ENCODE data around the gene SLC39A8. TPM values are rescaled to one million over a fixed set of nuclear protein-coding genes. Genes with fewer than 3 reads are reported as not detected.
A peak's percentile ranks its signal among the peaks of the same experiment; 100 is the strongest.

SLC39A8 gene
- total RNA-seq, 3 donors from 2014 or later (not counting 1 experiment from before 2014, with no cell fraction given), result 18.0 to 20.0 (median 18.2) TPM

DNA sequence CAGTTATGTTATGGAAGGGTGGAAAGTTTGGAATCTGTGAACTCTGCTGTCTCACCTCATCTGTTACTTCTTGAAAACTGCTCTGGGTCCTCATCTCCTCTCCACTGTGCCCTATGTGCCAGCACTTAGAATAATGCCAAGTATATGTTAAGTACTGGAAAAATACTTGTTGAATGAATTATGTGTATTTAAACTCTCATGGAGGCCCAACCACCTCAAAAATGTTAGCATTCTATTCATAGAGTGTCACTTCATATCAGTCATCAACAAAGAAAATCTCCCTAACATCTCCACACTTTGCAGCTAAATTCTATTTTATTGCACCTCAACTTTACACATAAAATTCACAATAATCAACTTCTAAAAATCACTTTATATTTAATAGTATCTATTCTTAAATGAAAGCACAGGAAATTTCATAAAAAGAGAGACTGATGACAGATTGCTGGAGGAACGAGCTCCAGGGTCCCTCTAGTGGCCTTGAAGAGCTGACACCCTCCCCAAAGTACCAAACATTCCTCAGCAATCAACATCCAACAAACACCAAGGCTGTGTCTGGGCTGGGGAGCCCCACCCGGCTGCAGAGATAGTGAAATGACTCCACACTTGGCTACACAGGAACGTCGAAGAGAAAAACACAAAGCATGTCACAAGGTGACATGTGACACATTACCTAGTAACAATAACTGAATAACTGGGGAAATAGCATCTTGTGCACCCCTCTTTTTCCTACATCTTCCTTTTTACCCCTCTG lies 45.8 kb downstream of the SLC39A8 start:
- no peak overlapping the region for H3K4me3 Mint-ChIP-seq
- Histone ChIP-seq H3K9me3 (ENCODE audit: control insufficient read depth, insufficient read depth, low read length) (no peaks in the 10 kb centered on the region), H3K4me1 (ENCODE audit: control insufficient read depth, insufficient read depth, low read length) (no peaks in the 10 kb centered on the region), H3K4me3 (ENCODE audit: low read length) (no peak overlapping the region), H3K36me3 (ENCODE audit: control insufficient read depth, insufficient read depth, low read length) (peaks cover 11% of the 10 kb centered on the region), H3K27me3 (ENCODE audit: control insufficient read depth, insufficient read depth, low read length) (no peaks in the 10 kb centered on the region), H3K27ac (ENCODE audit: low read length) (no peak overlapping the region)
- no peaks in the 10 kb centered on the region for H3K27me3 Mint-ChIP-seq (ENCODE audit: low read depth in 2 of 2)
- H3K4me1 Mint-ChIP-seq, result peaks cover 0 to 10% of the 10 kb centered on the region in 2 donors
- no peaks in the 10 kb centered on the region for H3K36me3 Mint-ChIP-seq
- DNase-seq (peak in 1 of 2 donors; percentile 56), ATAC-seq (peak in 2 of 3 donors; percentile 64 to 67)
- H3K27ac Mint-ChIP-seq, result no peak overlapping the region
- intact Hi-C loops (cut with micrococcal nuclease), result no loop called here
- 28% methylated on average over 4 of the region's 4 CpGs for WGBS (ENCODE audit: insufficient coverage)
- H3K9me3 Mint-ChIP-seq, result no peaks in the 10 kb centered on the region
- TF ChIP-seq CTCF (IDR thresholded peaks at IDR 0.05), result peak; percentile 59

DNA sequence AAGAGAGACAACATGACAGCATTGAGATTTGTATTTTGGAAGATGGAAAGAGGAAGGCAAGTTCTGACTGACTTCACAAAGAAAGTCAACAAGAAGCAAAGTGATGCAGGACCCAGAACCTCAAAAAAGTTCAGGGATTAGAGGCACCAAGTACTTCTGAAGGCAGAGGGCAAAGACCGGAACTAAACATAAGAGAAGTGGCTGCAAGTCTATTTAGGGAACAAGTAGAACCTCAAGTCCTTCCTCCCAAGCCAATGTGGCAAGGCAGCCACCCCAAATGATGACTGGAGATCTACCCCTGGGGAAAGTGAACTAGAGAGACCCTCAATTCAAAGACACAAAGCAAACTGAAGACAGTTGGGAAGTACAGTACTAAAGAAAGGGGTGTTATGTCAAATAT lies 46.6 kb downstream of the SLC39A8 start:
- intact Hi-C loops (cut with micrococcal nuclease), result no loop called here
- no peaks in the 10 kb centered on the region for H3K9me3 Mint-ChIP-seq
- H3K27ac ChIP-seq (ENCODE audit: low read length), result no peak overlapping the region
- 78% methylated on average over 1 of the region's 1 CpG for WGBS (ENCODE audit: insufficient coverage)
- no peaks in the 10 kb centered on the region for H3K4me1 ChIP-seq (ENCODE audit: control insufficient read depth, insufficient read depth, low read length)
- no peaks in the 10 kb centered on the region for H3K36me3 Mint-ChIP-seq
- no peak overlapping the region for H3K4me3 ChIP-seq (ENCODE audit: low read length)
- ATAC-seq (no peak), DNase-seq (no peak)
- H3K27me3 ChIP-seq (ENCODE audit: control insufficient read depth, insufficient read depth, low read length), result no peaks in the 10 kb centered on the region
- TF ChIP-seq CTCF (IDR thresholded peaks at IDR 0.05), result no peak
- no peak overlapping the region for H3K27ac Mint-ChIP-seq
- no peaks in the 10 kb centered on the region for H3K9me3 ChIP-seq (ENCODE audit: control insufficient read depth, insufficient read depth, low read length)
- H3K4me1 Mint-ChIP-seq, result peaks cover 0 to 10% of the 10 kb centered on the region in 2 donors
- peaks cover 4% of the 10 kb centered on the region for H3K36me3 ChIP-seq (ENCODE audit: control insufficient read depth, insufficient read depth, low read length)
- H3K27me3 Mint-ChIP-seq (ENCODE audit: low read depth in 2 of 2), result no peaks in the 10 kb centered on the region
- no peak overlapping the region for H3K4me3 Mint-ChIP-seq

DNA sequence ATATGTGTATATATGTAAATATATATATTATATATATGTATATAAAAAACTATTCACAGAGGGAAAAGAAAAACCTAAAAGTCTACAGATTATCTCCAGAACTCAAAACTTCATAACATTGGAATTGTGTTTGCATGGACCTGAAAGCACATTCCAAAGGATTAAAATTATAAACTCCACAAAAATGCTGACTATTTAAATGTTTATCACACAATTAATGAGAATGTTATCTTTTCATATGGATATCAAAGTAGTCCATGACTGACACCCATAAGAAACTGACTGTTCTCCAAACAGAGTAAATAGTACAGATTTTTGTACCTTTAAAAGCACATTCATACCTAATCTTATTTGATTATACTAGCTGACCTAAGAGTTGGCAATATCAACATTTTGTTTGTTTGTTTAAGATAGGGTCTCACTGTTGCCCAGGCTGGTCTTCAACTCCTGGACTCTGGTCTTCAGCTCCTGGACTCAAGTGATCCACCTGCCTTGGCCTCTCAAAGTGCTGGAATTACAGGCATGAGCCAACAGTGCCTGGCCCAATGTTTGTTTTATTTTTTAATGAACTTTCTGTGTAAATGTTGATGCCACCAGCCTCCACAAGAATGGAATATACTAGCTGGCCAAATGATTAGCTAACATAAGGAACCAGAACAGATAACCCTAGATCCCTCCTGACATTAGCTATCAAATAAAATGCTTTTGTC lies 50.0 kb downstream of the SLC39A8 start:
- no peak overlapping the region for H3K27ac Mint-ChIP-seq
- no peak overlapping the region for H3K4me3 Mint-ChIP-seq
- no peak for TF ChIP-seq CTCF (IDR thresholded peaks at IDR 0.05)
- peaks cover 0 to 10% of the 10 kb centered on the region in 2 donors for H3K4me1 Mint-ChIP-seq
- no peak for DNase-seq
- Histone ChIP-seq H3K4me3 (ENCODE audit: low read length) (no peak overlapping the region), H3K4me1 (ENCODE audit: control insufficient read depth, insufficient read depth, low read length) (no peaks in the 10 kb centered on the region), H3K9me3 (ENCODE audit: control insufficient read depth, insufficient read depth, low read length) (no peaks in the 10 kb centered on the region), H3K27ac (ENCODE audit: low read length) (no peak overlapping the region), H3K27me3 (ENCODE audit: control insufficient read depth, insufficient read depth, low read length) (no peaks in the 10 kb centered on the region), H3K36me3 (ENCODE audit: control insufficient read depth, insufficient read depth, low read length) (peaks cover 2% of the 10 kb centered on the region)
- ATAC-seq, result no peak
- H3K27me3 Mint-ChIP-seq (ENCODE audit: low read depth in 2 of 2), result no peaks in the 10 kb centered on the region
- no peaks in the 10 kb centered on the region for H3K9me3 Mint-ChIP-seq
- intact Hi-C loops (cut with micrococcal nuclease), result no loop called here
- H3K36me3 Mint-ChIP-seq, result no peaks in the 10 kb centered on the region

Data from natural killer cell (primary cell).